CD4-positive, alpha-beta T cell treated with Interleukin-2 at 100 ng/mL for 4 hours (primary cell): ENCODE results near the gene ILK.

Source experiments
- DNase-seq: peaks from one replicate; pipeline ENCODE4 v3.0.0-alpha.2; 2020; ENCODE audit warnings: low spot score

ILK gene

DNA sequence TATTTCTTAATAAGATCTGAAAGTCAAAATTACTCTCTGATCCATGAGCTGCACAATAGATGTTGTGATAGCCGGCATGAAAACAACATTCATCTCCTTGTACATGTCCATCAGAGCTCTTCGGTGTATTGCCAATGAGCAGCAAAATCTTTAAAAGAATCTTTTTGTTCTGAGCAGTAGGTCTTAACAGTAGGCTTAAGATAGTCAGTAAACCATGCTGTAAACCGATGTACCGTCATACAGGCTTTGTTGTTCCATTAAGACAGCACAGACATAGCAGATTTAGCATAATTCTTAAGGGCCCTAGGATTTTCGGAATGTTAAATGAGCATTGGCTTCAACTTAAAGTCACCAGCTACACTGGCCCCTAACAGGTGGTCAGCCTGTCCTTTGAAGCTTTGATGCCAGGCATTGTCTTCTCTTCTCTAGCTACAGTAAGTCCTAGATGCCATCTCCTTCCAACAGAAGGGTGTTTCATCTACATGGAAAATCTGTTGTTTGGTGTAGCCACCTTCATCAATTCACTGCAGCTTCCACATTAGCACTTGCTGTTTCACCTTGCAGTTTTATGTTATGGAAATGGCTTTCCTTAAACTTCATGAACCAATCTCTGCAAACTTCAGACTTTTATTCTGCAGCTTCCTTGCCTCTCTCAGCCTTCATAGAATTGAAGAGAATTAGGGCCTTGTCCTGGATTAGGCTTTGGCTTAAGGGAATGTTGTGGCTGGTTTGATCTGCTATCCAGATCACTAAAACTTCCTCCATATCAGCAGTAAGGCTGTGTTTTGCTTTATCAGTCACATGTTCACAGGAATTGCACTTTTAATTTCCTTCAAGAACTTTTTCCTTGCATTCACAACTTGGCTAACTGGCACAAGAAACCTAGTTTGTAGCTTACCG lies 28.5 kb upstream of the ILK start:
- no peak for DNase-seq

DNA sequence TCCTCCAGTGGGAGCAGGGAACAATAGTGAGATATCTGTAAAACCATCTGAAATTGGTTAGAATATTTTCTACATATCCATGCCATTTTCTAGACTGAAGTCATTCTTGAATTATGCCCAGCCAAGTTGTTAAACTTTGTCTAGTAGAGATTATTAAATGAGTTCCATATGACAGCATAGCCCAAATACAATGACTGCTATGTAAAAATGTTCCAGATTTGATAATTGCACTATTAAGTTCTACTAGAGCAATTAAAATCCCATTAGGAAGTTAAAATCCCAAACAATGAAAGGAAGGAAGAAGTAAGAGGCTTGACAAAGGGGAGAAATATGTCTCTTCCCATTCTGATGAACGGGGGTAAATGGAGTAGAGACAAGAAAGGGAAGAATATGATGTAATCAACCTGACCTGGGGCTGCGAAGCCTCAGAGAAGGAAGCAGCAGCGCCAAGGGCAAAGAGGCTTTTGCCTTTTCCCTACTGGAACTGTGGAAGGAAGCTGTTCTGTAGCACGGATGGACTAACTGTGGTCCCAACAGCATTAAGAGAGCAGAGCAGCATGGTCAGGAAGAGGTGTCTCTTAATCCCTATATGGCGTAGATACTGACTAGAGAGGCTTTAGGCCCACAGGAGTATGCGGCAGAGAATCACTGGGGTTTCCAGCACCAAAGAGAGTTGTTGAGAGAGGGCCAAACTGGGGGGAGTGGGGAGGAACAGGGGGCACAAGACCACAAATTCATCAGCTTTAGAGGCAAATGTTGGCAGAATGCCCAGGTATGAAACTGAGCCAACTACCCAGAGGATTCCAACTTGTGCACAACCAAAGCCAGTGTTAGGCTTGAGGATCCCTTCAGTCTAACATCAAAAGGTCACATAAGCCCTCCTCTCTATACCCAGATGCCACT lies 26.9 kb upstream of the ILK start:
- DNase-seq: no peak

DNA sequence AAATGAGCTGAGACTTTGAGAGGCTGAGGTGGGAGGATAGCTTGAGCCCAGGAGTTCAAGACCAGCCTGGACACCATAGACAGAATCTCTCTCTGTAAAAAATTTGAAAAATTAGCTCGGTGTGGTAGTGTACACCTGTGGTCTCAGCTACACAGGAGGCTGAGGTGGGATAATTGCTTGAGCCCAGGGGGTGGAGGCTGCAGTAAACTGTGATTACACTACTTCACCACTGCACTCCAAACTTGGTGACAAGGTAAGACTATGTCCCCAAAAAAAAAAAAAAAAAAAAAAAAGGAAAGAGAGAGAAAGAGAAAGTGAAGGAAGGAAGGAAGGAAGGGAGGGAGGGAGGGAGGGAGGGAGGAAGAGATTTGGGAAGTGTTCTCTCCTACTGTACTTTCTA lies 25.4 kb upstream of the ILK start:
- DNase-seq: no peak

DNA sequence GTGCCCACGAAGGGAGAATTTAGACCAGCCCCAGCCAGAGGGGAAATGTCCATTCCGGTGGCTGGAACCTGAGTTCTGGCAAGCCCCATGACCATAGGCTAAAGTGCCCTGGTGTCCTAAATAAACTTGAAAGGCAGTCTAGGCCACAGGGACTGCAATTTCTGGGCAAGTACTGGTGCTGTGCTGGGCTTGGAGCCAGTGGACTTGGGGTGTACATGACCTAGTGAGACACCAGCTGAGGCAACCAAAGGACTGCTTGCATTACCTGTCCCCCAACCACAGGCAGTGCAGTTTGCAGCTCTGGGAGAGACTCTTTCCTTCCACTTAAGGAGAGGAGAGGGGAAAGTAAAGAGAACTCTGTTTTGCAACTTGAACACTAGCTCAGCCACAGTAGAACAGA lies 23.9 kb upstream of the ILK start:
- no peak for DNase-seq

DNA sequence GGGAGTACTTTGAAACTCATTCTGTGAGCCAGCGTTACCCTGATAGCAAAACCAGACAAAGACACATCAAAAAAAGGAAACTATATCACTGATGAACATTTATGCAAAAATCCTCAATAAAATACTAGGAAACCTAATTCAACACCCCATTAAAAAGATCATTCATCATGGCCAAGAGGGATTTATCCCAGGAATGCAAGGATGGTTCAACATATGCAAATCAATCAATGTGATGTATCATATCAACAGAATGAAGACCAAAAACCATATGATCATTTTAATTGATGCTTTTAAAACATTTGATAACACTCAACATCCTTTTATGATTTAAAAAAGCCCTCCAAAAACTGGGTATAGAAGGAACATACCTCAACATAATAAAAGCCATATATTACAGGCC lies 20.0 kb upstream of the ILK start:
- DNase-seq: no peak

DNA sequence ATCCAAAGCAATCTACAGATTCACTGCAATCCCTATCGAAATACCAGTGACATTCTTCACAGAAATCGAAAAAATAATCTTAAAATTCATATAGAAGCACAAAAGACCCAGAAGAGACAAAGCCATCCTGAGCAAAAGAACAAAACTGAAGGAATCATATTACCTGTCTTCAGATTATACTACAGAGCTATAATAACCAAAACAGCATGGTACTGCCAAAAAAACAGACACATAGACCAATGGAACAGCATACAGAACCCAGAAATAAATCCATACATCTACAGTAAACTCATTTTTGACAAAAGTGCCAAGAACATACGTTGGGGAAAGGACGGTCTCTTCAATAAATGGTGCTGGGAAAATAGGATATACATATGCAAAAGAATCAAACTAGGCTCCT lies 19.0 kb upstream of the ILK start:
- no peak for DNase-seq

DNA sequence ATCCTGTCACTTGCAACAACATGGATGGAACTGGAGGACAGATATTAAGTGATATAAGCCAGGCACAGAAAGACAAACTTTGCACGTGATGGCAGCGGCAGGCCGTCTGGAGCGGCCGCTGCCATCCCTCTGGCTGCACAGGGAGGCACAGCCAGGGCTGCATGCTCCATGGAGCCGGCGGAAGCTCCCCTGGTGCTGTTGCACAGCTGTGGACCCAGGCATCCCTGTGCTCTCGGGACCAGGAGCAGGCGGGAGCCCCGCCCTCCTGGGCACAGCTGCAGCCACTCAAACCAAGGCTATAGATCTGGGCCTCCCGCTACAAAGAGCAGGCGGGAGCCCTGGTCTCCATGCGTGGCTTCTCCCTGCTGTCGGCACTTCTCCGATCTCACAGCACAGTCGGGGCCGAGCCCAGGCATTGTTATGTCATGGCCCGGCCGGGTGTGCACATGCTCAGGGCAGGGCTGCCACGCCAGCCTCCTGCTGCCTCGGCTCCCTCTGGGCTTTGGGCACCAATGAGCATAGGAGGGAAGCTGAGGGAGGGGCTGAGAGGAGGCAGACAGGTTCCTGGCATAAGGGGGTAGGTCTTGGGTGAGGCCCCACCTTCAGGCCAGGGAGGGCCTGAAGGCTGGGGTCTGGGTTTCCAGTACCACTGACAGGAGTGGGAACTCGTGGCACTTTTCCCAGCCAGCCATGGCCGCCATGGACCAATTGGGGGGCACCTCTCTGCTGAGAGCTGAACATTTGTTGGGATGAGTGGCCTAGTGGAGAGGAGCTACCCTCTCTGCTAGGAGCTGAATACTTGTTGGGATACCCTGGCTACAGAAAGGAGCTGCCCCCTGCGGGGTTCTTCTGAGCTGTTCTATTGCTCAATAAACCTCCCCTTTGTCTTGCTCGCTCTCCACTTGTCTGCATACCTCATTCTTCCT lies 16.9 kb upstream of the ILK start:
- DNase-seq: no peak

DNA sequence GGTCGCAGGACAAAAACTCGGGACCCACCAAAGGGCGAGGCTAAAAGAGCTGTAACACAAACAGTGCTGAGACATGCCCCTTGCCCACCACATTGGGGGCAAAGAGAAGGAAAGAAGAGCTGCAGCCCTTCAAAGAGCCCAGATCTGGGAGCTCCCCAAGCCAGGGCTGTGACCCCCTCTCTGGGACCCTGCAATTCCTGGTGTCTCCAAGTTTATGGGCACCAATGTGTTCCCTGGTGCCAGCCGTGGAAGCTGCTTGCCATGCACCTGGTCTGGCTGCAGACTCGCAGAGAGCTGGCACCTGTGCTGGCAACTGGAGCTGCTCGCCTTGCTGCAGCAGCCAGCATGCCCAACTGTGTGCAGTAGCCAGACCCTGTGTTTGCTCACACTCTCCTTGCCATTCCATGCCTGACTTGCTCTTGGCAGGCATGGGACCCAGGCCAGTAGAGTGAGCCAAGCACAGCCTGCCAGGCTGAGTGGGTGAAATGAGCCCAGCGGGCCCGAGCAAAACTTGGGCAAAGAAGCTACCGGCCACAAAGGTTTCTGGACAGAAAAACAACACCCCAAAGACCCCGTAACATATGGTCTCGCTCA lies 16.1 kb upstream of the ILK start:
- no peak for DNase-seq

DNA sequence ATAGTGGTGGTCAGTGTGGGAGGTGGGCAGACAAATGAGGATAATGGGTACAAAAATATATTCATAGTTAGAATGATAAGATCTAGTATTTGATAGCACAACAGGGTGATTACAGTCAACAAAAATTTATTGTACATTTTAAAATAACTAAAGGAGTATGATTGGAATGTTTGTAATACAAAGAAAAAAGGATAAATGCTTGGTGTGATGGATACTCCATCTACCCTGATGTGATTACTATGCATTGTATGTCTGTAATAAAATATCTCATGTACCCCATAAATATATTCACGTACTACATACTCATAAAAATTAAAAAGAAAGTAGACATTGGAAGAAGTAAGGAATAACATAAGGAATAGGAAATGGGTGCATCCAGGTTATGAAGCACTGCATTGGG lies 15.6 kb upstream of the ILK start:
- DNase-seq: no peak

DNA sequence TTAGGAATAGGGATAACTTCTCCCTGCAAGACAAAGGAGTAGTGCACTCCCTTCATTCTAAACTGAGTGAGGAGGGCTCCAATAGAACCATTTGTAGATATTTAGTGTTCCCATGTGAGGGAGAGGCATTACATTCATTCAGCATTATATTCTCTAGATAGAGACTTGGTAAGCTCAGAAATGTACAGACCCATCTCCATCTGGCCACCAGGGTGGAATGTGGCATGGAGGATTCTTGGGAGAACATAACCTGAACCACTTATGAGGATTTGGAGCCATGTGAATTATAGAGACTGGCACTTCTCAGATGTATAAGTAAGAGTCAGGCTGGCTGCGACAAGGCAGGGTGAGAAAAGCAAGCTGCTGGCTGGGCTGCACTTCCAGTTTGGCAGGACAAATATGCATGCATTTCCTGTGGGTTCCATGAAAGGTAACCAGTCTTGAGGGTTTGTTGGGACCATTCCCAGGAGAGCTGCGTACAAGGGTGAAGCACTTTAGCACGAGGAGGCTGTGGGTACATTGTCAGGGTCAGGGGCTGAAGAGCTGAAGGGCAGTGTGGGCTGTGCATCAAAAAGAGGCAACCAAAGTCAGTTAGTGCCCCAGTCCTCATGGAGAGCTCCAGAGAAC lies 9.3 kb upstream of the ILK start:
- DNase-seq: no peak

DNA sequence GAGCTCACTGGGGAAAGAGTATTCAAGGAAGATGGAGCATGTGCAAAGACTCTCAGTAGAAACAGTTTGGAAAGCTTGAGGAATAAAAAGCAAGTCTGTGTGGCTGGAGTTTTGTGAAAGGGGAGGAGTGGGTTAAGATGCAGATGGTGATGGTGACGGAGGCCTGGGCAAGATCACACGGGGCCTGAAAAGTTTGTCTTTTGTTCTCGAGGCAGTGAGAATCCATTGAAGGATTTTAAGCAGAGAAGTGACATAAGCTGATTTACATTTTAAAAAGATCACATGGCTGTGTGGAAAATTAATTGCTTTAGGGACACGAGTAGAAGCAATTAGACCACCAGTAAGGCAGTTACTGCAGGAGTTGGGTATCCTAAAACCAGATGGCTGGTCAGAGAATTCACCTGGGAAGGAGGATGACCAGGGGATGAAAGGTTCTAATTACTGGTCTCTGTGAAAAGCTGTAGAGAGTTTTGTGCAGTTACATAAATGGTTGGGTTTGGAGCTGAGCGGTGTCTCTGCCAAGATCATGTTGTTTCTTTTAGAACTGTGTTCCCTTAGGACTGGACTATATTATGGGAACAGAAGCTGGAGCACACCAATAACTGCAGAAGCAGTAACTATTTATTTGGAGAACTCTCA lies 7.2 kb upstream of the ILK start:
- no peak for DNase-seq

DNA sequence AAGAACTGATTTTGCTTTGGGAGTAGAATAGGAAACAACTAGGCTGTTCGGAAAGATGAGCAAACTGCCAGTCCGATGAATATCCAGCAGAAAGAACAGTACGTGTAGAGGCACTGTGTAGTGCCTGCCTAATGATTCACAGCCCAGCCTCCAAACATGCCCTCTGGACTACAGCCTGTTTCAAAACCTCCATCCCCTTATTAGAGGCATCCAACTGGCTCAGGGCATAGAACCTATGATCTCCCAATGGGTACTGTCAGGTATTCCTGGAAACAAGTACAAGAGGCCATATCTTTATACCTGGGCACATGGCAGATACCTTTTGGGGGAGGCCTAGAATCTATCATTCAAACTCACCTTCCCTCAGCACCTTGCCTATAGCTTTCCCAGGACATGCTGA lies 5.0 kb upstream of the ILK start:
- DNase-seq: no peak

DNA sequence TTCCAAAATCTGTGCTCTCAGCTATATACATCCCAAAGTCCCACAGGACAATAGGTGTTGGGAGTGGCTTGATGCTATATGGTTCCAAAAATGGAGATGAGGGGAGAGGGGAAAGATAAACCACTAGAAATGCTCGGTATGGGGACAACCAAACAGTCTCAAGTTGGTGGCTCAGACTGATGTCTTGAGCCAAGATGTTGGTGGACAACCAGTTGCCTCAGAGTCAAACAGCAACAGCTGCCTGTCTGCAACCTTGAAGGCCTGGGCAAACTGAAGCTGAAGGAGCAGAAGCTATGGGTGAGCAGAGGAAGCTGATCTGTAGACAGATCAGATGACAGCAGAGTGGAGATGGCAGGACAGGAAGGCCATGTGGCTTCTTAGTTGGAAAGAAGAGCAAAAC lies 4.1 kb upstream of the ILK start:
- DNase-seq: no peak

DNA sequence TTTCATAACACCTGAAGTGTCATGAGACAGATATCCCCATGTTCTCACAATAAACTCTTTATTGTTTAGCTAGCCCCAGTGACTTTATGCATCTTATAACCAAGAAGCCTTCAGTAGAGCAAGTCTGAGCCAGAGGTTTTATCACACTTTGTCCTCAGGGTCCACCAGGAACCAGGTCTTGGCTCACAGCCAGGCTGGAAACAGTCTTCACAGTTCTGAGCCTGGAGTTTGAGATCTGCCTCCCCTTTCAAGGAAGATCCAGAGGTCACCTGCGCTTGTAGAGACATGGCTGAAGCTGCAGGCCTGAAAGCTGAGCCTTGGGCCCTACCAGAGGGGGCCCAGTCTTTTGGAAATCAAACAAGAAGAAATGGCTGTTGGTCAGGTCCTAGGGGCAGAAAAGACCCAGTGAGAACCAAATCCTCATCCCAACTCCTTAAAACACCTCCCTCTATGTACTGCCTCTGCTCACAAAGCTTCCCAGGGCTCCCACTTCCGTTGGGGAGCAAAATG lies 3.6 kb upstream of the ILK start:
- no peak for DNase-seq

DNA sequence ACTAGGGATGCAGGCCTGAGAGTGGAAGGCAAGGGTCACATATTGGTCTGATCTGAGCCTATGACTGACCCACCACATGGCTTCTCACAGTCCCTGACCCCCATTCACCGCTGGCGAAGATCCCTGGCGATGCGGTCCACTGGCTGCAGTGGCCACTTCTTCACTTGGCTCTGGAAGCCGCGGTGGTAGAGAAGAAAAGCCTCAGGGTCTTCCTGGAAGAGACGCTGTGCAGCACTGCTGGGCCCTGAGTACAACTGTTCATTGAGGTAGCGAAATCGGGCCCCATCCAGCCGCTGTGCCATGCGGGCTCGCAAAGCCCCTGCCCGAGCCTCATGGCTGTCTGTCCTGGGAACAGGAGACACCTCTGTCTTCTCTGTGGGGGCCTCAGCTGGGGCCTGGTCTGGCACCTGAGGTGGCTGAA lies 2.5 kb upstream of the ILK start:
- no peak for DNase-seq

DNA sequence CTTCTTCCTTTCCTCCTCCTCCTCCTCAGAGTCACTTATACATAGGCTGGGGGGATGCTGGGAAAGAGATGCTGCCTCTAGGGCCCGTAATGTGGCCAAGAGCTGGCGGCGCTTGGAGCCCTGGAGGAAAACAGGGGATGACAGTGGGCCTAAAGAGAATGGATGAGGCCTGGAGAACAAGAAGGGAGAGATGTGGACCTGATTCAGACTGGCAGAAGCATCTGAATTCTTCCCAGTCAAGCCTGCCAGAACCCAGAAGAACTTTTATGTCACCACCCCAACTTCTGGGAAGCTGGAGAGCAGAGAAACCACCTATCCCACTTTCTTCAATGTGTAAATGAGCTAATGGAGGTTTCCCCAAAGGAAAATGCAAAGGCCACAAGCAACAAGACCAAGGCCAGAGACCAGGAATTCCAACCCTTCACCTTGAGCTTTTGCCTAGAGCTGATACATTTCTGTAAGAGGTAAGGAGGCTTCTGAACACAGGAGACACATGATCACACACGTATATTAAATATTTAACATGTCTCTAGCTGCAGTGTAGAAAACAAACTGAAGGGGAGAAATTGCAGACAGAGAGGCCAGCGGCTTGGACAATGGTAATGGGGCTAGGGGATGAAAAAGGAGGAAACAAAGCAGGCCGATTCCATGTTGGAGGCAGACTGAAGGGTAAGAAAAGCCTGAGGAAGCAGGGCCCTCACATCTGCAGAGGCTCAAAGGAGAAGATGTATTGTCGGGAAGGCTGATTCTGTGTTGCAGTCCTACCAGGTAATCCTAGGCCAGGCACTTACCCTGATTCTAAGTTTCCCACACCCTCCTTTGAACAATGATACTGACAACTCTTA lies 1.3 kb upstream of the ILK start:
- no peak for DNase-seq

DNA sequence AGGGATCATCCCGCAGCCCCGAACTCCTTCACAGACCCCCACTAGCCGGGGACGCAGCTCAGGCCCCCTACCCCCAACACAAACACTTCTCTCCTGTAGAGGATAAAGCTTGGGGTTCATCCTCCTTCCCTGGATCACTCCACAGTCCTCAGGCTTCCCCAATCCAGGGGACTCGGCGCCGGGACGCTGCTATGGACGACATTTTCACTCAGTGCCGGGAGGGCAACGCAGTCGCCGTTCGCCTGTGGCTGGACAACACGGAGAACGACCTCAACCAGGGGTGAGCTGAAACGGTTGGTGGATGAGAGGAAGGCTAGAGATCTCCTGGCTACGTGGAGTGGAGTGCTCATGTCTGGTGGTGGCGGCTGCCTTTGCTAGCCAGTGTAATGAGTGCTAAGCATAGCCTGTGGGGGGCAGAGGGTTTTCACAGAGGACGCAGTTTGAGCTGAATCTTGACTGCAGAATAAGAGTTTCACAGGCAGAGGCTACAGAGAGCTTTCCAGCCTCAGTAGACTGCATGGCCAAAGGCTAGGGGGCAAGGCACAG lies 580 bp downstream of the ILK start:
- DNase-seq: peak; percentile 69

DNA sequence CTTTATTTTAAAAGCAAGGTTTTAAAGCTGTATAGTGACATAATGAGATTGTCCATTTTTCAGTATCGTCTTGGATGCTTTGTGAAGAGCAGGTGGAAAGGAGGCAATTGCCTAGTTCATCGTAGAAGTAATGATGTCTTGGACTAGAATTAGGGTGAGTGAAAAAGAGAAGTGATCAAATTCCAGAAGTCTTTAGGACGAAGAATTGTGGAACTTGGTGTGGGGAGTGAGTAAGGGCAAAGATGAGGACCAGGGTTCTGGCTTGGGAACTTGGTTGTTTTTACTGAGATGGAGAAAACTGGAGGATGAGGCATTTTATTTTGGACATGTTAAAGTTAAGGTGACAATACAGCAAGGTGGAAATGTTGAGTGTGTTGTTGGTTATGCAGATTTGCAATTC lies 1.2 kb downstream of the ILK start:
- no peak for DNase-seq

DNA sequence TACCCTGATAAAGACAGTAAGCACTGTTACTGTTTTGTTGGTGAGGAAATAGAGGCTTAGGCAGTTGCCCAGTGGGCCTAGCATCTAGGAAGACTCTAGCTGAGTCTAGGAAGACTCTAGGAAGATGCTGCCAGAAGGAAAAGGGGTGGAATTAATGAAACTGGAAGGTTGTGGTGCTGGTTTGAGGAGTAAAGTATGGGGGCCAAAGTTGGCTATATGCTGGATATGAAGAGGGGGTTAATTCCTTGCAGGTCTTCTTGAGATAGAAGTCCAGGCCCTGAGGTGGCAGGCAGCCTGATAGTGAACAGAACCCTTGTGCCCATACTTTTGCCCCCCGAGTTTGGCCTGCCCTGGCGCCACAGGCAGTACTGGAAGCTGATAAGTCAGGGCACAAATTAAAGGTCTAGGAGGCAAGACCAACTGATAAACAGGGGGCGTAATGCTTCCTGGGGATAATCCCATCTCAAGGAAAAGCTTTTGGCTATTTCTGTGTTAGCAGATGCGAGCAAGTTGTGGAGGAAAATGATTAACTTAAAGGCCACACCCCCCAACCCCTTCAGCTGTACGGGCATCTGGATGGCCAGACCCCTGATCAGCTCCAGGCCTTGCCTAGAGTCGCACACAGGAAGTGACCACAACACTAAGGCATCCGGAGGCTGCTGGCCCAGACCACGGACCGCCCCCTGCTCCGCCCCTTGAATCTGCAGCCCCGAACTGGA lies 3.1 kb downstream of the ILK start:
- DNase-seq: peak; percentile 50
